GM19328 (cell line): ENCODE results near the gene TYROBP.
"Not testable (repeated sequence)": the region's sequence is repeated elsewhere in the genome, so short reads cannot be mapped to it uniquely, and the experiment has no call there.

ENCODE experiments used
- ATAC-seq: cut with Tn5 transposase; IDR thresholded peaks from one replicate; pipeline ENCODE4 v1.9.1; 2021; ENCODE audit warnings: mild to moderate bottlenecking, moderate library complexity; ENCODE audit not compliant: unreplicated experiment

Gene TYROBP

GRCh38 chr19:35901854-35902661 lies 6.0 kb downstream of the TYROBP start, which contains the start of gene HCST:
Gene HCST, plus strand, starts transcription at chr19:35902529. Its CDS starts 65 bp downstream, at chr19:35902594.
- ATAC-seq, result no peak

GRCh38 chr19:35901055-35901644 lies 6.9 kb downstream of the TYROBP start:
- ATAC-seq, result no peak

GRCh38 chr19:35899547-35900214 lies 8.4 kb downstream of the TYROBP start:
- peak; percentile 46 for ATAC-seq

DNA sequence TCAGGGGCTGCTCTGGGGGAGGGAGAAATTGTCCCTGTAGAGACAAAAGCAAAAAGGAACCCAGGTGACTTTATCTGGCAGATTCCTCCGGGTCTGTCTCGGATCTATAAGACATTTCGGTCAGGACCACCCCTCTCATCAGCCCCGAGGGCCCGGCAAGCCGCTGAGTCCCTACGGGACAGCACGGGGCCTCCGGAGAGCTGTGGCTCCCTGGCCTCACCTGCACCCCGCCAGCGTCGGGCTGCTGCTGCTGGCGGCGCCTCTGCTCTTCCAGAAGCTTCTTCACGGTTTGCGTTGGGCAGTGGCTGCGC lies 9.6 kb downstream of the TYROBP start:
- no peak for ATAC-seq

DNA sequence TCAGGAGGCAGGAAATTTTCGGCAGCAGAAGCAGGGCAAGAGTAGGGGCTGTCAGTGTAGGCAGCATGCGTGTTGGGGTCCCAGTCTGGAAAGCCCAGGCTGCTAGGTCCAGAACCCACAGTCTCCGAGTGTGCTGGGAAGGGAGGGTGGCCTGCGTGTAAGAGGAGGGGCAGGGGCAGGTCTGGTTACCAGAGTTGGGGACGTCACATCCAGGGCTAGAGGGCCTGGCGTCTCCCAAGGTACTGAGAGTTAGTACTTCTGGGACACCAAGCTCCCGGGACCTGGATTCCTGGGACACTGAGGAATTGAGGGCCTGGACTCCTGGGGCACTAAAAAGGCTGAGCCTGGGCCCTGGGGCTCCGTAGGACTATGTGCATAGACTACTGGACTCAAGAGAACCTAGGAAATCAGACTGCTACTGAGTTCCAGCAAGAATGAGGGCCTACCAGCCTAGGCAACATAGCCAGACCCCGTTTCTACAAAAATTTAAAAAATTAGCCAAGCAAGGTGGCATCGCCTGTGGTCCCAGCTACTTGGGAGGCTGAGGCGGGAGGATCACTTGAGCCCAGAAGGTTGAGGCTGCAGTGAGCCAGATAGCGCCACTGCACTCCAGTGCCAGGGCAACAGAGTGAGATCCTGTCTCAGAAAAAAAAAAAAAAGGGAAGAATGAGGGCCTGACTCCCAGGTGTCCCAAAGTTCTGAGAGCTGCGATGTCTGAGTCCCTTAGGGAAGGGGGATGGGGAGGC lies 10.2 kb downstream of the TYROBP start:
- ATAC-seq, result no peak

DNA sequence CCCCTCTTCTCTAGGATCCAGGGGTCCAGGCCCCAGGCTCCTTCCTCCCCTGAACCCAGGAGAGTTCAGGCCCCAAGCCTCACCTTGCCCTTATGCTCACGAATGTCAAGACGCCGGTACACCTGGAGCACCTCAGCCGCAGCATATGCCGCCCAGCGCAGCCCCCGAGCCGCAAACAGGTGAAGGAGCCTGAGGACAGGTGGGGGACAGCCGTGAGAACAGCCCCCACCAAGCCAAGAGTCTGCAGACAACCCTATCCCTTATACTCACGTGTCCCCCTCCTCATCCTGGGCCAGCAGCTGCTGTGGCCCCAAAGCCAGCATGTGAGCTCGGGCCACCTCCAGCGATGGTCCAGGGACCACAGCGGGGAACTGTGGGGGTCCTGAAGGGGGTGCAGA lies 11.5 kb downstream of the TYROBP start:
- no peak for ATAC-seq

GRCh38 chr19:35895911-35896642 lies 12.0 kb downstream of the TYROBP start:
- ATAC-seq, result no peak

GRCh38 chr19:35894342-35894741 lies 13.8 kb downstream of the TYROBP start:
- no peak for ATAC-seq

DNA sequence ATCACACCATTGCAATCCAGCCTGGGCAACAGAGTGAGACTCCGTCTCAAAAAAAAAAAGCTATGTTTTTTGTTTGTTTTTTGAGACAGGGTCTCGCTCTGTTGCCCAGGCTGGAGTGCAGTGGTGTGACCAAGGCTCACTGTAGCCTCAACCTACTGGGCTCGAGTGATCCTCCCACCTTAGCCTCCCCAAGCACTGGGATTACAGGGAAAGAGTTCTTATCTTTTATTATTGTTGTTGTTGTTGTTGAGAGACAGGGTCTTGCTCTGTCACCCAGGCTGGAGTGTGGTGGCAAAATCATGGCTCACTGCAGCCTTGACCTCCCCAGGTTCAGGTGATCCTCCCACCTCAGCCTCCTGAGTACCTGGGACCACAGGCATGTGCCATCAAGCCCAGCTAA lies 16.3 kb downstream of the TYROBP start:
- not testable (repeated sequence) for ATAC-seq

- ATAC-seq, result no peak
Measured at GRCh38 chr19:35890113-35890650, 17.9 kb downstream of the TYROBP start.

DNA sequence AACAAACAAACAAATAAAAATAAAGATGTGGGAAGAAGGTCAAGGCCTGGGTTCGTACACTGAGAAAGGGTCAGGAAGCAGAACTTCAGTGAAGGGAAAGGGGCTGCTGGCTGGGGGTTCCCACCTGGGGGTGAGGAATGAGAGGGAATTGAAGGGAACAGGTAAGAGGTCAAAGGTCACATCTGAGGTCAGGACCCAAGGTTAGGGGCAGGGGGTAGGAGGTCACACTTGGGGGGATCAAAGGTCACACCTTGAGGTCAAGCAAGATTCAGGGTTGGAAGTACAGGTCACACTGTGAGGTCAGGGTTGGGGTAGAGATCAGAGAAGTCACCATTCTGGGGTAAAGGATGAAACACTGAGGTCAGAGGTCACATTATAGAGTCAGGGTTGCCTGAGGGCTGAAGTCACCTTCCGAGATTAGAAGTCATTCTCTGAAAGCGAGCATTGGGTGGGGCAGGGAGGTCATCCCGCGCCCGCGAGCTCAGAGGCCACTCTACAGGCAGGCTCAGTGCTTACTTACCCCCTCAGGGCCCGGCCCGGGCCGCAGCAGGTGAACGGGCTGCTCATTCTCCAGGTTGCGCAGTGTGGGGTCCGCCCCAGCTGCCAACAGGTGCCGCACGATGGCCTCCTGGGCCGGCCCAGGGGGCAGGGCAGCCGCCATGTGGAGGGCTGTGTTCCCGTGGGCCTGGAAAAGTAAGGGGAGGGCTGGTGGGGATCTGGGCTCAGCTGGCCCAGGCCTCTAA lies 18.6 kb downstream of the TYROBP start:
- no peak for ATAC-seq

GRCh38 chr19:35888398-35888797 lies 19.7 kb downstream of the TYROBP start:
- no peak for ATAC-seq

DNA sequence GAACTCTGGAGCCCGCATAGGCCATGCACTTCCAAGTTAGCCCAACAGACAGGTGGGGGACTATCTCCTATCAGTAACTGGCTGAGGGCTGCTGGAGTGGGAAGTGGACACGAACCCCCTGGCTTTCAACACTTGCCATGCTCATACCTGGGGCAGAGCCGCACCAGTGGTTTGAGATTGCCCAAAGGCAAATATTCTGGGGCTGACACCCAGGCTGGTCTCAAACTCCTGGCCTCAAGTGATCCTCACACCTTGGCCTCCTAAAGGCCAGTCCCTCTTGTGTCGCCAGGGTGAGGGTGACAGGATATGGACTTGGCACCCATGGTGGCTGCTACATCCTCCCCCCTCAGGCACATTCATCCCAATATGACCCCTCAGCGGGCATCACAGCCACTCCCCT lies 20.9 kb downstream of the TYROBP start:
- no peak for ATAC-seq

DNA sequence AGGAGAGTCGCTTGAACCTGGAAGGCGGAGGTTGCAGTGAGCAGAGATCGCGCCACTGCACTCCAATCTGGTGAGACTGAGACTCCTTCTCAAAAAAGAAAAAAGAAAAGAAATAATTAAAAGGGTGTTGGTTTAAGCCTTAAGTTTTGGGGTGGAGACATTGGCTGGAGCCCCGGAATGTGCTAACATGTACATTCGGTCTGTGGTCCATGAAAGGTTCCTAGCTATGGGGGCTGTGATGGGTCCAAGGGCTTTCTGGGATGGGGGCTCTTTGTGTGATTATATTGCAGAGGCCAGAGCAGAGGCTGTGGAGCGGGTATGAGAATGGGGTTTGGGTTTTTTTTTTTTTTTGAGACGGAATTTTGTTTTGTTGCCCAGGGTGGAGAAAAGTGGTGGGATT lies 22.2 kb downstream of the TYROBP start:
- no peak for ATAC-seq

DNA sequence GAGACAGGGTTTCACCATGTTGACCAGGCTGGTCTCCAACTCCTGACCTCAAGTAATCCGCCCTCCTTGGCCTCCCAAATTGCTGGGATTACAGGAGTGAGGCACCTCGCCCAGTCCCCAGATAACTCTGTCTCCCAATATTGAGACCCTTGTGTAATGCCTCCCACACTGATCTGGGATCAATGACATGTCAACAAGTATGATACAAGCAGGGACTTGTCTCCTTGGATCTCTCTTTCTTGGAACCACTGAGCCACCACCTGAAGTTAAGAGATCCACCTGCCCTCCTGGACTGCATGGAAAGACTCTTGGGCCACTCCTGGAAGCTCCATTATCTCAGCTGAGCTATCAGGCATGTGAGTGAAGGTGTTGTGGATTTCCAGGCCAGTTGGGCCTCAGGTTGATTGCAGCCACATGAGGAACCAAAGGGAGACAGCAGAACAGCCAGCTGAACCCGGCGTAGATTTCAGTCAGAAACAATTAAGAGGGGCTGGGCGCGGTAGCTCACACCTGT lies 22.8 kb downstream of the TYROBP start:
- no peak for ATAC-seq

- no peak for ATAC-seq
Measured at GRCh38 chr19:35883882-35884281, 24.2 kb downstream of the TYROBP start.

- ATAC-seq, result no peak
Measured at GRCh38 chr19:35882114-35882832, 25.8 kb downstream of the TYROBP start.

- no peak for ATAC-seq
Measured at GRCh38 chr19:35879770-35880317, 28.3 kb downstream of the TYROBP start.

DNA sequence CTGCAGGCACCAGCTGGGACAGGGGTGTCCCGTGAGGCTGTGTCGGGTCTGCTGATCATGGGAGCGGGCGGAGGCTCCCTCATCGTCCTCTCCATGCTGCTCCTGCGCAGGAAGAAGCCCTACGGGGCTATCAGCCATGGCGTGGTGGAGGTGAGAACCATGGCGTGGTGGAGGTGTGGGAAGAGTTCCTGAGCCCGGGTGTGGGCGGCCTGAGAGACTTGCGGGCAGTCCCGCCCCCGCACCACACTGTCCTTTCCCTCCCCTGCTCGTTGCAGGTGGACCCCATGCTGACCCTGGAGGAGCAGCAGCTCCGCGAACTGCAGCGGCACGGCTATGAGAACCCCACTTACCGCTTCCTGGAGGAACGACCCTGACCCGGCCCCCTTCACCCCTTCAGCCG lies 29.0 kb downstream of the TYROBP start:
- ATAC-seq, result no peak
